Activated naive CD4-positive, alpha-beta T cell treated with anti-CD3 and anti-CD28 coated beads, Interleukin-2, amount 50 U/mL, for 72 hours (primary cell): Measurements from ENCODE around the gene C20orf173. TPM values are rescaled to one million over a fixed set of nuclear protein-coding genes. Genes with fewer than 3 reads are reported as not detected.
A peak's percentile ranks its signal among the peaks of the same experiment; 100 is the strongest.

ENCODE experiments used
- ATAC-seq, 2 donors: fragments of 150-1000 bp; cut with Tn5 transposase; 2 replicates each; pipeline ENCODE4 v1.10.0; 2021; ENCODE audit warnings: mild to moderate bottlenecking in 2 of 2, moderate library complexity in 2 of 2
- DNase-seq, 2 donors: peaks; one replicate each; pipeline ENCODE4 v3.0.0; 2021 to 2022; ENCODE audit warnings: low spot score in 2 of 2
- H3K27ac Mint-ChIP-seq, 2 donors: one replicate each; pipeline ENCODE4 v1.8.0; 2022; ENCODE audit warnings: mild to moderate bottlenecking in 2 of 2, mixed read lengths in 2 of 2
- H3K36me3 Mint-ChIP-seq, 2 donors: one replicate each; pipeline ENCODE4 v1.8.0; 2022; ENCODE audit warnings: mixed read lengths in 2 of 2
- H3K9me3 Mint-ChIP-seq, 2 donors: one replicate each; pipeline ENCODE4 v1.8.0; 2022; ENCODE audit warnings: mixed read lengths in 2 of 2
- total RNA-seq, 2 donors: library from RNA; stranded (reverse); gene quantifications; one replicate each; pipeline ENCODE4 v1.2.3, GENCODE V29; 2022

The C20orf173 gene
- not detected for total RNA-seq

GRCh38 chr20:35529552-35529951, at the start of gene C20orf173:
C20orf173 (minus strand) TSS chr20:35529652; CDS start chr20:35529373, 279 bp downstream.
- Mint-ChIP-seq H3K9me3 (no peaks in the 10 kb centered on the region), H3K36me3 (no peaks in the 10 kb centered on the region)
- ATAC-seq, result no peak

GRCh38 chr20:35579196-35579595, 49.7 kb upstream of the C20orf173 start:
- no peak for DNase-seq
- Mint-ChIP-seq H3K27ac (no peak overlapping the region), H3K36me3 (no peaks in the 10 kb centered on the region), H3K9me3 (no peaks in the 10 kb centered on the region)
- no peak for ATAC-seq

More at GRCh38 chr20:35529552-35529951, at the start of gene C20orf173:
- no peak within 1 kb of the TSS for H3K27ac Mint-ChIP-seq
- no peak for DNase-seq

GRCh38 chr20:35578469-35578868, 49.0 kb upstream of the C20orf173 start:
- ATAC-seq, result no peak
- H3K36me3 Mint-ChIP-seq, result no peaks in the 10 kb centered on the region
- no peaks in the 10 kb centered on the region for H3K9me3 Mint-ChIP-seq
- DNase-seq, result no peak
- no peak overlapping the region for H3K27ac Mint-ChIP-seq

GRCh38 chr20:35576816-35577215, 47.4 kb upstream of the C20orf173 start:
- peaks cover 6 to 8% of the 10 kb centered on the region in 2 donors for H3K36me3 Mint-ChIP-seq
- ATAC-seq, result no peak
- peaks cover 5% of the 10 kb centered on the region in 2 donors for H3K9me3 Mint-ChIP-seq
- H3K27ac Mint-ChIP-seq, result no peak overlapping the region
- no peak for DNase-seq

GRCh38 chr20:35575958-35576357, 46.5 kb upstream of the C20orf173 start:
- H3K9me3 Mint-ChIP-seq, result peaks cover 5% of the 10 kb centered on the region in 2 donors
- H3K27ac Mint-ChIP-seq, result no peak overlapping the region
- ATAC-seq, result no peak
- peaks cover 6 to 8% of the 10 kb centered on the region in 2 donors for H3K36me3 Mint-ChIP-seq
- DNase-seq, result no peak

GRCh38 chr20:35572838-35573237, 43.4 kb upstream of the C20orf173 start:
- H3K27ac Mint-ChIP-seq, result peak overlapping the region in 1 of 2 donors; percentile 13
- ATAC-seq (no peak), DNase-seq (no peak)
- peaks cover 6 to 8% of the 10 kb centered on the region in 2 donors for H3K36me3 Mint-ChIP-seq
- peaks cover 5% of the 10 kb centered on the region in 2 donors for H3K9me3 Mint-ChIP-seq

GRCh38 chr20:35571555-35571954, 42.1 kb upstream of the C20orf173 start:
- peaks cover 5% of the 10 kb centered on the region in 2 donors for H3K9me3 Mint-ChIP-seq
- no peak for DNase-seq
- no peak for ATAC-seq
- no peak overlapping the region for H3K27ac Mint-ChIP-seq
- H3K36me3 Mint-ChIP-seq, result peaks cover 6 to 8% of the 10 kb centered on the region in 2 donors

GRCh38 chr20:35568645-35569044, 39.2 kb upstream of the C20orf173 start:
- no peak for ATAC-seq
- no peak overlapping the region for H3K27ac Mint-ChIP-seq
- peaks cover 6 to 8% of the 10 kb centered on the region in 2 donors for H3K36me3 Mint-ChIP-seq
- DNase-seq, result no peak
- peaks cover 5% of the 10 kb centered on the region in 2 donors for H3K9me3 Mint-ChIP-seq

- no peak for DNase-seq
- Mint-ChIP-seq H3K9me3 (no peaks in the 10 kb centered on the region), H3K36me3 (no peaks in the 10 kb centered on the region), H3K27ac (no peak overlapping the region)
- ATAC-seq, result no peak
Measured at GRCh38 chr20:35564905-35565304, 35.5 kb upstream of the C20orf173 start.

- ATAC-seq (no peak), DNase-seq (no peak)
- Mint-ChIP-seq H3K9me3 (no peaks in the 10 kb centered on the region), H3K27ac (peak overlapping the region in 1 of 2 donors; percentile 68), H3K36me3 (no peaks in the 10 kb centered on the region)
Measured at GRCh38 chr20:35563834-35564233, 34.4 kb upstream of the C20orf173 start.

- ATAC-seq (no peak), DNase-seq (no peak)
- no peaks in the 10 kb centered on the region for H3K36me3 Mint-ChIP-seq
- H3K27ac Mint-ChIP-seq, result no peak overlapping the region
- no peaks in the 10 kb centered on the region for H3K9me3 Mint-ChIP-seq
Measured at GRCh38 chr20:35562541-35563110, 33.2 kb upstream of the C20orf173 start.

- DNase-seq (no peak), ATAC-seq (no peak)
- Mint-ChIP-seq H3K9me3 (no peaks in the 10 kb centered on the region), H3K36me3 (no peaks in the 10 kb centered on the region), H3K27ac (no peak overlapping the region)
Measured at GRCh38 chr20:35561671-35562070, 32.2 kb upstream of the C20orf173 start.

- Mint-ChIP-seq H3K36me3 (no peaks in the 10 kb centered on the region), H3K9me3 (no peaks in the 10 kb centered on the region), H3K27ac (no peak overlapping the region)
- DNase-seq (no peak), ATAC-seq (peak; percentile 24)
Measured at GRCh38 chr20:35561268-35561667, 31.8 kb upstream of the C20orf173 start.

GRCh38 chr20:35560541-35560940, 31.1 kb upstream of the C20orf173 start:
- DNase-seq (no peak), ATAC-seq (no peak)
- no peaks in the 10 kb centered on the region for H3K9me3 Mint-ChIP-seq
- no peak overlapping the region for H3K27ac Mint-ChIP-seq
- H3K36me3 Mint-ChIP-seq, result no peaks in the 10 kb centered on the region

- no peaks in the 10 kb centered on the region for H3K9me3 Mint-ChIP-seq
- H3K36me3 Mint-ChIP-seq, result no peaks in the 10 kb centered on the region
- DNase-seq (no peak), ATAC-seq (no peak)
- no peak overlapping the region for H3K27ac Mint-ChIP-seq
Measured at GRCh38 chr20:35560105-35560511, 30.7 kb upstream of the C20orf173 start.

GRCh38 chr20:35559042-35559693, 29.7 kb upstream of the C20orf173 start:
- Mint-ChIP-seq H3K9me3 (no peaks in the 10 kb centered on the region), H3K27ac (no peak overlapping the region), H3K36me3 (no peaks in the 10 kb centered on the region)
- no peak for ATAC-seq
- no peak for DNase-seq

- no peaks in the 10 kb centered on the region for H3K36me3 Mint-ChIP-seq
- no peaks in the 10 kb centered on the region for H3K9me3 Mint-ChIP-seq
- DNase-seq, result no peak
- H3K27ac Mint-ChIP-seq, result peak overlapping the region in 1 of 2 donors; percentile 26
- no peak for ATAC-seq
Measured at GRCh38 chr20:35558451-35558850, 29.0 kb upstream of the C20orf173 start.

GRCh38 chr20:35556871-35557270, 27.4 kb upstream of the C20orf173 start:
- no peaks in the 10 kb centered on the region for H3K9me3 Mint-ChIP-seq
- DNase-seq (no peak), ATAC-seq (no peak)
- H3K36me3 Mint-ChIP-seq, result no peaks in the 10 kb centered on the region
- no peak overlapping the region for H3K27ac Mint-ChIP-seq
